H9 (cell line): ENCODE measurements around the gene ZNF444. TPM values are rescaled to one million over a fixed set of nuclear protein-coding genes. Genes with fewer than 3 reads are reported as not detected.

Source experiments
- DNase-seq: peaks from one replicate; pipeline ENCODE4 v3.0.0-alpha.2; 2017
- H2AFZ ChIP-seq: one replicate; pipeline ENCODE4 v1.6.1; 2013; ENCODE audit warnings: mild to moderate bottlenecking, low read length, control low read depth, moderate library complexity
- H2AK5ac ChIP-seq: 2 replicates; pipeline ENCODE4 v1.6.1; 2013; ENCODE audit warnings: low read length, control low read depth, mixed read lengths; ENCODE audit not compliant: insufficient read length
- H2BK120ac ChIP-seq: one replicate; pipeline ENCODE4 v1.6.1; 2013; ENCODE audit warnings: low read depth, mild to moderate bottlenecking, low read length, control low read depth, inconsistent platforms; ENCODE audit not compliant: poor library complexity, severe bottlenecking
- H2BK12ac ChIP-seq: 2 replicates; pipeline ENCODE4 v1.6.1; 2013; ENCODE audit warnings: low read length, control low read depth, mixed read lengths, low read depth; ENCODE audit not compliant: insufficient read length
- H2BK15ac ChIP-seq: 2 replicates; pipeline ENCODE4 v1.6.1; 2013; ENCODE audit warnings: low read depth, low read length, control low read depth
- H2BK20ac ChIP-seq: one replicate; pipeline ENCODE4 v1.6.1; 2013; ENCODE audit warnings: low read depth, mild to moderate bottlenecking, low read length, control low read depth, inconsistent platforms; ENCODE audit not compliant: poor library complexity, severe bottlenecking
- H2BK5ac ChIP-seq: 2 replicates; pipeline ENCODE4 v1.6.1; 2013; ENCODE audit warnings: low read length, control low read depth, mixed read lengths; ENCODE audit not compliant: insufficient read length
- H3K14ac ChIP-seq: 2 replicates; pipeline ENCODE4 v1.6.1; 2013; ENCODE audit warnings: low read length, control low read depth; ENCODE audit not compliant: insufficient read depth
- H3K18ac ChIP-seq: 2 replicates; pipeline ENCODE4 v1.6.1; 2013; ENCODE audit warnings: low read depth, mild to moderate bottlenecking, mixed read lengths, low read length, control low read depth; ENCODE audit not compliant: insufficient read length
- H3K23ac ChIP-seq: 2 replicates; pipeline ENCODE4 v1.6.1; 2013; ENCODE audit warnings: low read length, control low read depth, mixed read lengths, low read depth; ENCODE audit not compliant: insufficient read length
- H3K23me2 ChIP-seq: 2 replicates; pipeline ENCODE4 v1.6.1; 2013; ENCODE audit warnings: low read depth, mild to moderate bottlenecking, mixed read lengths, low read length, control low read depth; ENCODE audit not compliant: insufficient read length, poor library complexity, severe bottlenecking
- H3K27ac ChIP-seq: 2 replicates; pipeline ENCODE4 v1.5.1; 2013; ENCODE audit warnings: low read length, control low read depth, mixed read lengths, low read depth; ENCODE audit not compliant: insufficient read length
- H3K27me3 ChIP-seq: 2 replicates; pipeline ENCODE4 v1.6.1; 2013; ENCODE audit warnings: low read length, control low read depth, inconsistent platforms; ENCODE audit not compliant: insufficient read depth
- H3K4ac ChIP-seq: 2 replicates; pipeline ENCODE4 v1.6.1; 2013; ENCODE audit warnings: low read depth, mild to moderate bottlenecking, control low read depth, inconsistent platforms, low read length, moderate library complexity
- H3K4me1 ChIP-seq: 2 replicates; pipeline ENCODE4 v1.6.1; 2013; ENCODE audit warnings: low read length, control low read depth, inconsistent platforms; ENCODE audit not compliant: insufficient read depth
- H3K4me2 ChIP-seq: 2 replicates; pipeline ENCODE4 v1.6.1; 2013; ENCODE audit warnings: low read length, control low read depth, mixed read lengths; ENCODE audit not compliant: insufficient read length, insufficient read depth
- H3K56ac ChIP-seq: 2 replicates; pipeline ENCODE4 v1.6.1; 2013; ENCODE audit warnings: low read depth, mild to moderate bottlenecking, mixed read lengths, low read length, control low read depth; ENCODE audit not compliant: insufficient read length
- H3K79me1 ChIP-seq: 2 replicates; pipeline ENCODE4 v1.6.1; 2013; ENCODE audit warnings: low read depth, mild to moderate bottlenecking, moderate library complexity, low read length, control low read depth, inconsistent platforms; ENCODE audit not compliant: insufficient read depth, poor library complexity, severe bottlenecking
- H3K79me2 ChIP-seq: 2 replicates; pipeline ENCODE4 v1.6.1; 2013; ENCODE audit warnings: low read length, control low read depth, inconsistent platforms; ENCODE audit not compliant: insufficient read depth
- H3K9ac ChIP-seq: 2 replicates; pipeline ENCODE4 v1.6.1; 2013; ENCODE audit warnings: low read length, control low read depth, mixed read lengths; ENCODE audit not compliant: insufficient read length; ENCODE audit errors: extremely low read depth
- H3K9me3 ChIP-seq: one replicate; pipeline ENCODE4 v1.6.1; 2013; ENCODE audit warnings: low read depth, low read length, inconsistent platforms; ENCODE audit not compliant: control insufficient read depth
- H3T11ph ChIP-seq: one replicate; pipeline ENCODE4 v1.6.1; 2013; ENCODE audit warnings: mild to moderate bottlenecking, low read length, control low read depth, inconsistent platforms
- H4K20me1 ChIP-seq: one replicate; pipeline ENCODE4 v1.6.1; 2013; ENCODE audit not compliant: control insufficient read depth, insufficient read length, insufficient read depth
- H4K5ac ChIP-seq: 2 replicates; pipeline ENCODE4 v1.6.1; 2013; ENCODE audit warnings: low read depth, mild to moderate bottlenecking, mixed read lengths, low read length, control low read depth; ENCODE audit not compliant: insufficient read length
- H4K8ac ChIP-seq: replicated peaks from 2 replicates; pipeline ENCODE4 v1.6.1; 2013; ENCODE audit warnings: low read length, control low read depth, mixed read lengths, low read depth; ENCODE audit not compliant: insufficient read length
- H4K91ac ChIP-seq: 2 replicates; pipeline ENCODE4 v1.6.1; 2013; ENCODE audit warnings: low read depth, mild to moderate bottlenecking, moderate library complexity, mixed read lengths, low read length, control low read depth; ENCODE audit not compliant: insufficient read length
- H3K27ac Mint-ChIP-seq, 3 experiments: 2 replicates in 2 of 3; 3 replicates in 1 of 3; pipeline ENCODE4 v1.8.0; 2020 to 2021; ENCODE audit warnings: mixed read lengths in 3 of 3, mild to moderate bottlenecking in 1 of 3, moderate library complexity in 1 of 3
- H3K27me3 Mint-ChIP-seq: 2 replicates; pipeline ENCODE4 v1.8.0; 2021; ENCODE audit warnings: low read depth, mild to moderate bottlenecking, moderate library complexity, mixed read lengths
- H3K36me3 Mint-ChIP-seq, 3 experiments: 2 replicates in 2 of 3; 3 replicates in 1 of 3; pipeline ENCODE4 v1.8.0; 2020 to 2021; ENCODE audit warnings: low read depth in 3 of 3, mixed read lengths in 3 of 3; ENCODE audit not compliant: insufficient read depth in 1 of 3
- H3K4me1 Mint-ChIP-seq, 2 experiments: 2 replicates each; pipeline ENCODE4 v1.8.0; 2020; ENCODE audit warnings: mixed read lengths in 2 of 2
- H3K4me3 Mint-ChIP-seq, 2 experiments: 2 replicates in 1 of 2; 3 replicates in 1 of 2; pipeline ENCODE4 v1.8.0; 2020 to 2021; ENCODE audit warnings: mild to moderate bottlenecking in 2 of 2, mixed read lengths in 2 of 2, moderate library complexity in 1 of 2
- H3K9me3 Mint-ChIP-seq, 2 experiments: 2 replicates in 1 of 2; 3 replicates in 1 of 2; pipeline ENCODE4 v1.8.0; 2020; ENCODE audit warnings: mild to moderate bottlenecking in 2 of 2, mixed read lengths in 2 of 2, moderate library complexity in 1 of 2
- CTCF ChIP-seq: fragments of 200-600 bp; sonication (generic); conservative IDR thresholded peaks from 3 replicates; pipeline ENCODE4 v1.8.0; 2021; ENCODE audit warnings: antibody characterized with exemption, mild to moderate bottlenecking
- WGBS: extraction: QIAGEN DNeasy Blood & Tissue Kit; methylation state at CpG from one replicate; pipeline ENCODE4 v1.1.7; 2013; ENCODE audit warnings: missing lambda C conversion rate, low lambda C conversion rate, mixed read lengths; ENCODE audit not compliant: insufficient read length; ENCODE audit errors: extremely low coverage; 5-methylcytosine and 5-hydroxymethylcytosine counted together
- total RNA-seq: library from RNA; stranded (reverse); gene quantifications from 2 replicates; pipeline ENCODE4 v1.2.1, GENCODE V29; 2021

Gene ZNF444
- total RNA-seq, 1 experiment from 2014 or later: 49.7 TPM

GRCh38 chr19:56110515-56111448 is 30.3 kb upstream of the ZNF444 start:
- Histone ChIP-seq H3K4me1 (peaks cover 13% of the 10 kb centered on the region), H2BK120ac (no peak overlapping the region), H3K79me1 (no peaks in the 10 kb centered on the region), H4K20me1 (peaks cover 3% of the 10 kb centered on the region), H3K56ac (no peak overlapping the region), H2AK5ac (no peak overlapping the region), H3K23me2 (no peaks in the 10 kb centered on the region), H3K79me2 (peaks cover 74% of the 10 kb centered on the region), H3K9me3 (no peaks in the 10 kb centered on the region), H4K5ac (no peak overlapping the region), H2BK5ac (no peak overlapping the region), H3K27ac (no peak overlapping the region), H3T11ph (no peak overlapping the region), H3K27me3 (no peaks in the 10 kb centered on the region), H4K8ac (no peak overlapping the region), H4K91ac (no peak overlapping the region), H3K4me2 (no peak overlapping the region), H3K9ac (no peak overlapping the region), H2BK15ac (no peak overlapping the region), H2BK20ac (no peak overlapping the region), H3K4ac (no peak overlapping the region), H2AFZ (no peak overlapping the region), H3K23ac (no peak overlapping the region), H2BK12ac (no peak overlapping the region), H3K14ac (no peak overlapping the region), H3K18ac (no peak overlapping the region)
- Mint-ChIP-seq H3K4me3 (peak overlapping the region in 1 of 2 experiments; percentile 37; a peak in 1 of 5 replicates), H3K36me3 (peaks cover 2 to 9% (median 8%) of the 10 kb centered on the region in 3 experiments; a peak in 4 of 7 replicates), H3K27me3 (no peaks in the 10 kb centered on the region), H3K27ac (peak overlapping the region in 1 of 3 experiments; percentile 79; a peak in 2 of 7 replicates), H3K4me1 (peaks cover 68 to 80% of the 10 kb centered on the region in 2 experiments), H3K9me3 (no peaks in the 10 kb centered on the region; a peak in 1 of 5 replicates)
- WGBS: no CpG with 5 or more reads among the region's 12 CpGs
- TF ChIP-seq CTCF: no peak
- no peak for DNase-seq
